HFF-Myc (cell line): ENCODE measurements around the gene HDAC10.

Experiments used
- DNase-seq: peaks from one replicate; pipeline ENCODE4 v3.0.0-alpha.2; 2011; ENCODE audit warnings: low read depth; ENCODE audit errors: extremely low read depth
- H3K4me3 ChIP-seq: replicated peaks from 2 replicates; pipeline ENCODE4 v1.5.1; 2011; ENCODE audit warnings: low read depth, mild to moderate bottlenecking, control low read depth, low read length
- TF ChIP-seq, protein P1 (sequence below): IDR thresholded peaks from 2 replicates; pipeline ENCODE4 v1.5.1; 2012; ENCODE audit warnings: mild to moderate bottlenecking, low read depth, low read length, control low read depth; ENCODE audit errors: missing control alignments

HDAC10 gene

DNA sequence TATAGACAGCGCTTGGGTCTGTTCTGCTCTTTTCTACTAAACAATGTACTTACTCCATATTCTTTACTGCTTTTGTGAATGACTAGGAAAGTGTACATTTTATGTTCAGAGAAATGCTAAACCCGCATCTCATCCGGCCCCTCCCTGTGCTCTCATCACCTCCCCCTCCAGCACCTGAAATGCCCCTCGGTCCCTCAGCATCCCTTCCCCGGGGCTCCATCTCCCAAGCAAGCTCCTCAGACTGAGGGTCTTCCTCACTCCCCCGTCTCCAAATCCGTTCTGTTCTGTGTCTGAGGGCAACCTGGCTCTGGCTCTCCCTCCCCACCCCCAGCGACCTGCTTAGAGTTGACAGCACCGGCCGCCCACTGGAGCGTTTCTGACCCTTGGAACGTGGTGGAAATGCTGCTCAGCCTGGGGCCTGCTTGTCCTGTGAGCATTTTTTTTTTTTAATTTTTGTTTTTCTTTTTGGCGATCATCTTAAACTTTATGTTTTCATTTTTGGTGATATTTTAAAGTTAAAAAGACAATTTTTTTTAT is 48.9 kb downstream of the HDAC10 start:
- TF ChIP-seq, protein P1, sequence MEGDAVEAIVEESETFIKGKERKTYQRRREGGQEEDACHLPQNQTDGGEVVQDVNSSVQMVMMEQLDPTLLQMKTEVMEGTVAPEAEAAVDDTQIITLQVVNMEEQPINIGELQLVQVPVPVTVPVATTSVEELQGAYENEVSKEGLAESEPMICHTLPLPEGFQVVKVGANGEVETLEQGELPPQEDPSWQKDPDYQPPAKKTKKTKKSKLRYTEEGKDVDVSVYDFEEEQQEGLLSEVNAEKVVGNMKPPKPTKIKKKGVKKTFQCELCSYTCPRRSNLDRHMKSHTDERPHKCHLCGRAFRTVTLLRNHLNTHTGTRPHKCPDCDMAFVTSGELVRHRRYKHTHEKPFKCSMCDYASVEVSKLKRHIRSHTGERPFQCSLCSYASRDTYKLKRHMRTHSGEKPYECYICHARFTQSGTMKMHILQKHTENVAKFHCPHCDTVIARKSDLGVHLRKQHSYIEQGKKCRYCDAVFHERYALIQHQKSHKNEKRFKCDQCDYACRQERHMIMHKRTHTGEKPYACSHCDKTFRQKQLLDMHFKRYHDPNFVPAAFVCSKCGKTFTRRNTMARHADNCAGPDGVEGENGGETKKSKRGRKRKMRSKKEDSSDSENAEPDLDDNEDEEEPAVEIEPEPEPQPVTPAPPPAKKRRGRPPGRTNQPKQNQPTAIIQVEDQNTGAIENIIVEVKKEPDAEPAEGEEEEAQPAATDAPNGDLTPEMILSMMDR: no peak
- peak overlapping the region; percentile 65 for H3K4me3 ChIP-seq
- DNase-seq: no peak

DNA sequence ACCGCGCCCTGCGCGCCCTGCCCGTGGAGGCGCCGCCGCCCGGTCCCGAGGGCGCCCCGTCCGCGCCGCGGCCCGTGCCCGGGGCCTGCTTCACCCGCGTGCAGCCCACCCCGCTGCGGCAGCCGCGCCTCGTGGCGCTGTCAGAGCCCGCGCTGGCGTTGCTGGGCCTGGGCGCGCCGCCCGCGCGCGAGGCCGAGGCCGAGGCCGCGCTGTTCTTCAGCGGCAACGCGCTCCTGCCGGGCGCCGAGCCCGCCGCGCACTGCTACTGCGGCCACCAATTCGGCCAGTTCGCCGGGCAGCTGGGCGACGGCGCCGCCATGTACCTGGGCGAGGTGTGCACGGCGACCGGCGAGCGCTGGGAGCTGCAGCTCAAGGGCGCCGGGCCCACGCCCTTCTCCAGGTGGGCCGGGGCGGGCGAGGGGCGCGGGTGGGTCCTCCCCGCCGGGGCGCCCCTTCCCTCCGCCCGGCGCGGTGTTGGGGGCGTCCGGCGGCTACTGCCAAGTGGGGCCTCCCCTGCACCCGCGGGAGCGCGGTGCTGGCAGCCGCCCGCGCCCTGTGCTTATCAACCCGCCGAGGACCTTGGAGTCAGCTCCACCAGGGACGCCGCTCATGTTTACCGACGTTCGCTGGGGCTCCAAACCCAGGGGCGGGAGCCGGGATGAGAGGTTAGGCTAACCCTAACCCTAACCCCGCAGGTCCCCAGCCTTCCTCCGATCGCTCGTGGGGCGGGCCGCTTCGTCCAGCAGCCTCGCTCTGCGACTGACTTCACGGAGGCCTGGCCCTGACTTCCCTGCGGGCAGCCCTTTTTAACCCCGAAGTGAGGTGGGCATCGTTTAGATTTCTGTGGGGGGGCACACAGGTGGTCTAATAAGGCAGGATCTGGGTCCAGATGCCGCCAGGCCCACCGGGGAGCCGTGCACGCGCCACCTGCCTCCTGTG is 49.6 kb downstream of the HDAC10 start:
- DNase-seq: no peak
- TF ChIP-seq, protein P1: no peak
- peak overlapping the region; percentile 65 for H3K4me3 ChIP-seq

DNA sequence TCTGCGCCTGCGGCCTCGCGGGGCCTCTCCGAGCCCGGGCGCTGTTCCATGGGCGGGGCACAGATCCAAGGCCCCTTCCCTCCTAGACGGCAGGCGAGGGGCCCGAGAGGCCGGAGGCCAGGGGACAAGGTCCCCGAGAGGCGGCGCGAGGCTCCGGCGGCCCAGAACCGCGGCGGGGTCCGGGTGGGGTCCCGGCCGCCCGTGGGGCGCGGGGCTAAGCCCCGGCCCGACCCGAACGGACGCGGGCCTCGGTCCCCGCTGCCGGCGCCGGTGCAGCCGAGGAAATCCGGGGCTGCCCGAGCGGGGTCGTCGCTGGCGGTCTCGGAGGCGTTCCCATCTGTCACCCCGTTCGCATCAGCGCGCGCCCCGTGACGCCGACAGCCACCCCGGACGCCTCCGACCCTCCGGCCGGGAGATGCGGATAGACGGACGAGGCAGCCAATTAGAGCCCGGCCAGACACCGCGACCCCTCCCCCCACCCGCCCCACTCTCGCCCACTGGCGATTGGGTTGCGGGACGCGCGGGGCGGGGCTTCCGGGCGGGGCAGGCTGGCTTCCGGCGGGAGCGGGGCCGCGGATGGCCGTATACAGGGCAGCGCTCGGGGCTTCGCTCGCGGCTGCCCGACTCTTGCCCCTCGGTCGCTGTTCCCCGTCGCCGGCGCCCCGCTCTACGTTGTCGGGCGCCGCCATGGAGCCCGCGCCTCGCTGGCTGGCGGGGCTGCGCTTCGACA is 50.4 kb downstream of the HDAC10 start, which contains the start of gene SELENOO:
TSS of gene SELENOO (plus strand) at position 551 of the 730 bp plus-strand sequence. CDS start at position 577, 26 bp downstream.
- TF ChIP-seq, protein P1: no peak
- peak; percentile 45 for DNase-seq
- peak within 1 kb of the TSS; percentile 65 for H3K4me3 ChIP-seq

DNA sequence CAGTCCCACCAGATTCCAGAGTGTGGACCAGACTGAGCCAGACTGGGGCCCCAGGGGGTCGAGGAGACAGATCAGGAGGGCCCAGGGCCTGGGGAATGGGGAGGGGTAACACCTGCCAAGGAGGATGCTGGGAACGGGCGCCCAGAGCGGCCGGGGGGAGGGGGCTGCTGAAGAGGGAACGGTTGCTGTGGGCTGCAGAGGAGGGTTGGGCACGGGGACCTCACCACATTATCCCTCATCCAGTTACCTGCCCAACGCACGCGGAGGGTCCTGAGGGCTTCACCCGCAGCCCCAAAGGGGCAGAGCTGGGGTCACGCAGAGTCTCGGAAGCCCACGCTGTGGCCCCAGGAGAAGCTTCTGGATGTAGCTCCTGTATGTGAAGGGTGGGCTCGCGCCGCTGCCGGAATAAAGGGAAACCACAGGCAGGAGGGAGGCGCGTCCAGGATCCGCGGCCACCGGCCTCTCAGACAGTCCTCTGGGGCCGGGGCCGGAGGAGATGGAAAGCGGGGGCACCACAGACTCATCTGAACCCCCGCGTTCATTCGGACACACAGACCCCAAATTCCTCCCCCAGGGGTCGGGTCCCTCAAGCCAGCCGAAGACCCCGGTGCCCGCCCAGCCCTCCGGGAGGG is 51.1 kb downstream of the HDAC10 start:
- TF ChIP-seq, protein P1: no peak
- H3K4me3 ChIP-seq: peak overlapping the region; percentile 65
- no peak for DNase-seq

DNA sequence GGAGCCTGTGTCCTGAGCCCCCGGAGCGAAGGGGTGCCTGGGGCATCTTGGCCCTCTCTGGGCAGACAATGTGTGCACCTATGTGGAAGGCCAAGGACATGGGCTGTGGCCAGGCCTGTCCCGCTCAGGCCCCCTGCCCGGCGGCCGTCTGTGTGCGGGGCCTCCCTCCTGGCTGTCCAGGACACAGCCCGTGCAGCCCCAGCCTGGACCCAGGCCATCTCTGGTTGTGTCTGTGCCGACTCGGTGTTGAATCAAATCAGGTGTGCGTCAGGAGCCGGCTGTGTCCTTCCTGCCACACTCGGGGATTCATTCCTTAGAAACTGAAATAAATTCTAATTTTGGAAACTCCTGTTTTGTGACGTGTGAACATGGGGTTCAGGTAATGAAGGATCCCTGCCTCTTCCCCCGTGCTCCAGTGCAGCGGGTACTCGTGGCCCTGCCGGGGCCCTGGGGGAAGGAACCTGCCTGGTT is 51.8 kb downstream of the HDAC10 start:
- DNase-seq: no peak
- TF ChIP-seq, protein P1: no peak
- H3K4me3 ChIP-seq: no peak overlapping the region

DNA sequence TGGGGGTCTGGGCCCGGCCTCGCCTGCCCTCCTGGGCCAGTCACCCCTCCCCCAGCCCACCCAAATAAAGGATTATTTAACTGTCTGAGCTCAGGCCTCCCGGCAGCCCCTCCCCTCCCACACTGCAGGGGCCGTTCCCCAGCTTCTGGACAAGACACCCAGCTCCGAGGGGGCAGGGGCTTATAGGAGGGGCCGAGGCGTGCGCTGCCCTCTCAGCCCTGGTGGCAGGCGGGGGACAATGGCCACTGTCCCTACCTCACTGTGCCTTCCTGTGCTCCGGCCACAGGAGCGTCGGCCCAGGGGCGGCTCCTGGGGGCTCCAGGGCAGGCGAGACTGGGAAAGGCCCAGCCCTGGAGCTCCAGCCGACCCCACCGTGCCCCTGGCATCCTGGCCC is 52.4 kb downstream of the HDAC10 start:
- no peak for DNase-seq
- H3K4me3 ChIP-seq: no peak overlapping the region
- TF ChIP-seq, protein P1: no peak
